ENCODE results near the gene B3GALNT1.

DNA sequence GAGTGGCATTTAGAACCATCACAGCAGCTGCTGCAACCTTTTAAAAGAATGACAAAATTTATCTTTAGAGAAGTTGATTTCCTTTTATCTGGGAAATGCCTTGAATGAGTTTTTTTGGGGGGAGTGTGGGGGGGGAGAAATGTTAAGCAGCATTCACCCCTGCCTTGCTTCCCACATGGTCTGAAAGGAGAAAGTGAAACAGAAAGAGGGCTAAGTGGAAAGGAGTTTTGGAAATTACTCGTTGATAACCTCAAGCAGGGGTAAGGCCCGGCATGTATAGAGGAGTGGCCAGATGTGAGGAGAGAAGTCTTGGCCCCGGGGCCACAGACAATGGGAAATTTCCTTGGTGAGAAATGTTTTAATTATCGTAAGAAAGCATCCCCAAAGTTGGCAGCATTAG, 23.5 kb downstream of the B3GALNT1 start:
- TF ChIP-seq, protein P1, sequence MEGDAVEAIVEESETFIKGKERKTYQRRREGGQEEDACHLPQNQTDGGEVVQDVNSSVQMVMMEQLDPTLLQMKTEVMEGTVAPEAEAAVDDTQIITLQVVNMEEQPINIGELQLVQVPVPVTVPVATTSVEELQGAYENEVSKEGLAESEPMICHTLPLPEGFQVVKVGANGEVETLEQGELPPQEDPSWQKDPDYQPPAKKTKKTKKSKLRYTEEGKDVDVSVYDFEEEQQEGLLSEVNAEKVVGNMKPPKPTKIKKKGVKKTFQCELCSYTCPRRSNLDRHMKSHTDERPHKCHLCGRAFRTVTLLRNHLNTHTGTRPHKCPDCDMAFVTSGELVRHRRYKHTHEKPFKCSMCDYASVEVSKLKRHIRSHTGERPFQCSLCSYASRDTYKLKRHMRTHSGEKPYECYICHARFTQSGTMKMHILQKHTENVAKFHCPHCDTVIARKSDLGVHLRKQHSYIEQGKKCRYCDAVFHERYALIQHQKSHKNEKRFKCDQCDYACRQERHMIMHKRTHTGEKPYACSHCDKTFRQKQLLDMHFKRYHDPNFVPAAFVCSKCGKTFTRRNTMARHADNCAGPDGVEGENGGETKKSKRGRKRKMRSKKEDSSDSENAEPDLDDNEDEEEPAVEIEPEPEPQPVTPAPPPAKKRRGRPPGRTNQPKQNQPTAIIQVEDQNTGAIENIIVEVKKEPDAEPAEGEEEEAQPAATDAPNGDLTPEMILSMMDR (IDR thresholded peaks at IDR 0.05), result no peak
- no peak for TF ChIP-seq POLR2A (IDR thresholded peaks at IDR 0.05)

Data from gastroesophageal sphincter (tissue), 3 donors.